Heart left ventricle (tissue), 13 donors: Measurements from ENCODE around the gene C1orf141.

Experiments used
- POLR2A ChIP-seq, 2 donors: fragments of 450-650 bp; IDR thresholded peaks; one replicate each; pipeline ENCODE4 v1.6.1; 2017; ENCODE audit warnings: antibody characterized with exemption in 2 of 2, mild to moderate bottlenecking in 2 of 2, moderate library complexity in 2 of 2
- TF ChIP-seq, protein P1 (sequence below), 12 donors: fragments of 200-600 bp; sonication (generic) in 4 of 12; IDR thresholded peaks; one replicate each; pipeline versions ENCODE4 v1.5.0 to v1.8.0; 2018 to 2022; ENCODE audit warnings: antibody characterized with exemption in 12 of 12, mild to moderate bottlenecking in 5 of 12
- donor health status: ischemic (EF 13 %, LVEDD 7.1; RV severe dilation, severe dysfunction).
- donor health status: DM: no; HTN: yes; CAD: no.
- donor health status: DM: no; HTN: no; CAD: no.
- donor health status: ischemic (EF 25% LVEDD 6.9; RV normal size, moderate dysfunction).
- donor health status: ischemic (EF 25% LVEDD 5.7; RV mildly dilated, moderate dysfunction).
- donor health status: ischemic (EF 35%, LVEDD 5.7; RV mildly dilated, moderate dysfunction).
- donor health status: nonischemic (EF 11% LVEDD 7.7; RV severe dilation, severe dysfunction).
- donor health status: DM: yes; HTN: yes; CAD: no.
- donor health status: PGD.
- donor health status: ischemic (EF 29% LVEDD 5.4; RV normal size, mild dysfunction).
- donor health status: nonischemic (EF 23%, LVEDD 6.1; RV moderate dilation, normal function).

GRCh38 chr1:67118646-67119045, 16.1 kb downstream of the C1orf141 start:
- TF ChIP-seq, protein P1, sequence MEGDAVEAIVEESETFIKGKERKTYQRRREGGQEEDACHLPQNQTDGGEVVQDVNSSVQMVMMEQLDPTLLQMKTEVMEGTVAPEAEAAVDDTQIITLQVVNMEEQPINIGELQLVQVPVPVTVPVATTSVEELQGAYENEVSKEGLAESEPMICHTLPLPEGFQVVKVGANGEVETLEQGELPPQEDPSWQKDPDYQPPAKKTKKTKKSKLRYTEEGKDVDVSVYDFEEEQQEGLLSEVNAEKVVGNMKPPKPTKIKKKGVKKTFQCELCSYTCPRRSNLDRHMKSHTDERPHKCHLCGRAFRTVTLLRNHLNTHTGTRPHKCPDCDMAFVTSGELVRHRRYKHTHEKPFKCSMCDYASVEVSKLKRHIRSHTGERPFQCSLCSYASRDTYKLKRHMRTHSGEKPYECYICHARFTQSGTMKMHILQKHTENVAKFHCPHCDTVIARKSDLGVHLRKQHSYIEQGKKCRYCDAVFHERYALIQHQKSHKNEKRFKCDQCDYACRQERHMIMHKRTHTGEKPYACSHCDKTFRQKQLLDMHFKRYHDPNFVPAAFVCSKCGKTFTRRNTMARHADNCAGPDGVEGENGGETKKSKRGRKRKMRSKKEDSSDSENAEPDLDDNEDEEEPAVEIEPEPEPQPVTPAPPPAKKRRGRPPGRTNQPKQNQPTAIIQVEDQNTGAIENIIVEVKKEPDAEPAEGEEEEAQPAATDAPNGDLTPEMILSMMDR (IDR thresholded peaks at IDR 0.05) = no peak
- TF ChIP-seq POLR2A (IDR thresholded peaks at IDR 0.05) = no peak
